Loucy (cell line): ENCODE results near the gene SLC9A2.

Experiments
- H2AFZ ChIP-seq: fragments of 200-600 bp; sonication (generic); 2 replicates; pipeline ENCODE4 v1.6.0; 2016; ENCODE audit warnings: antibody characterized with exemption, mild to moderate bottlenecking, low read length, moderate library complexity
- H3F3A ChIP-seq: fragments of 200-600 bp; 2 replicates; pipeline ENCODE4 v1.6.0; 2016; ENCODE audit warnings: antibody characterized with exemption, low read depth, mild to moderate bottlenecking
- H3K27me3 ChIP-seq: fragments of 200-600 bp; sonication (generic); 2 replicates; pipeline ENCODE4 v1.6.1; 2014; ENCODE audit warnings: low read length, mild to moderate bottlenecking; ENCODE audit not compliant: insufficient read depth, poor library complexity, severe bottlenecking
- H3K36me3 ChIP-seq: fragments of 200-600 bp; sonication (generic); 2 replicates; pipeline ENCODE4 v1.6.1; 2016; ENCODE audit warnings: low read length; ENCODE audit not compliant: insufficient read depth
- H3K4me1 ChIP-seq: fragments of 200-600 bp; sonication (generic); 2 replicates; pipeline ENCODE4 v1.5.1; 2014; ENCODE audit warnings: low read length, mild to moderate bottlenecking; ENCODE audit not compliant: insufficient read depth, poor library complexity, severe bottlenecking
- H3K4me2 ChIP-seq: fragments of 200-600 bp; sonication (generic); 2 replicates; pipeline ENCODE4 v1.6.0; 2014; ENCODE audit warnings: antibody characterized with exemption, low read length, low read depth, mild to moderate bottlenecking; ENCODE audit not compliant: poor library complexity, severe bottlenecking
- H3K4me3 ChIP-seq: fragments of 200-600 bp; sonication (generic); 2 replicates; pipeline ENCODE4 v1.5.1; 2014; ENCODE audit warnings: low read length, mild to moderate bottlenecking, mixed read lengths; ENCODE audit not compliant: poor library complexity, severe bottlenecking
- H3K79me2 ChIP-seq: fragments of 200-600 bp; sonication (generic); 2 replicates; pipeline ENCODE4 v1.6.1; 2014; ENCODE audit warnings: low read length; ENCODE audit not compliant: insufficient read depth
- H3K9ac ChIP-seq: fragments of 200-600 bp; sonication (generic); 2 replicates; pipeline ENCODE4 v1.6.0; 2014; ENCODE audit warnings: mild to moderate bottlenecking, low read depth, low read length, moderate library complexity; ENCODE audit not compliant: poor library complexity, severe bottlenecking
- H3K9me2 ChIP-seq: fragments of 200-600 bp; sonication (generic); replicated peaks from 2 replicates; pipeline ENCODE4 v1.6.1; 2016; ENCODE audit warnings: low read depth, low read length, mixed read lengths
- H3K9me3 ChIP-seq: fragments of 200-600 bp; sonication (generic); 2 replicates; pipeline ENCODE4 v1.6.1; 2014; ENCODE audit warnings: mild to moderate bottlenecking, antibody characterized with exemption, low read length, low read depth; ENCODE audit not compliant: insufficient read depth
- H4K20me1 ChIP-seq: fragments of 200-600 bp; sonication (generic); 2 replicates; pipeline ENCODE4 v1.6.0; 2014; ENCODE audit warnings: antibody characterized with exemption, low read length, mild to moderate bottlenecking; ENCODE audit not compliant: insufficient read depth, poor library complexity, severe bottlenecking
- EZH2phosphoT487 ChIP-seq: fragments of 200-600 bp; IDR thresholded peaks from 2 replicates; pipeline ENCODE4 v1.6.1; 2018; ENCODE audit warnings: antibody characterized with exemption, mild to moderate bottlenecking, moderate library complexity, borderline replicate concordance
- TF ChIP-seq, protein P1 (sequence below): fragments of 200-600 bp; sonication (generic); conservative IDR thresholded peaks from 2 replicates; pipeline ENCODE4 v1.5.1; 2014; ENCODE audit warnings: mild to moderate bottlenecking, antibody characterized with exemption, low read length

Gene SLC9A2

DNA sequence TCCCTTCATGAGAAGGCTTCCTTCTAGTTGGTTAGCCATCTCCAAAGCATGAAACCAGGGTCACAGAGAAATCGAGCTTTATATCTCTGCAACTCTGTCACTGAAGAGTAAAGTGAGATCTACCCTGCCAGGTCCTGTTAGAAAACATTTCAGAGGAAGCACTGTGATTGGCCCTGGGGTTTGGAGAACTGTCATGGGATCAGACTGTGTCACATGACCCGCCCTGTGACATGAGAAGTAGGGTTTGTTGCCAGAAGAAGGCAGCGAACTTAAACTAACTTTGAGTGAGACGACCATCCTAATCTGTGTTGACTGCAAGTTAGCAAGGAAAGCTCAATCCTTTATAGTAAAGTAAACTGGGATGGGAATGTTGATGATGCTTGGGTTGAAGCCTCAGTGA is 55.5 kb downstream of the SLC9A2 start:
- Histone ChIP-seq H3K9ac (no peak overlapping the region), H3K27me3 (no peaks in the 10 kb centered on the region), H3F3A (no peaks in the 10 kb centered on the region), H2AFZ (no peak overlapping the region; the same call in 1 of the 2 replicates), H3K9me2 (no peaks in the 10 kb centered on the region), H3K4me2 (no peak overlapping the region), H3K36me3 (no peaks in the 10 kb centered on the region), H3K9me3 (no peaks in the 10 kb centered on the region), H3K79me2 (no peaks in the 10 kb centered on the region), H3K4me3 (no peak overlapping the region), H3K4me1 (no peaks in the 10 kb centered on the region), H4K20me1 (no peaks in the 10 kb centered on the region)
- TF ChIP-seq, protein P1, sequence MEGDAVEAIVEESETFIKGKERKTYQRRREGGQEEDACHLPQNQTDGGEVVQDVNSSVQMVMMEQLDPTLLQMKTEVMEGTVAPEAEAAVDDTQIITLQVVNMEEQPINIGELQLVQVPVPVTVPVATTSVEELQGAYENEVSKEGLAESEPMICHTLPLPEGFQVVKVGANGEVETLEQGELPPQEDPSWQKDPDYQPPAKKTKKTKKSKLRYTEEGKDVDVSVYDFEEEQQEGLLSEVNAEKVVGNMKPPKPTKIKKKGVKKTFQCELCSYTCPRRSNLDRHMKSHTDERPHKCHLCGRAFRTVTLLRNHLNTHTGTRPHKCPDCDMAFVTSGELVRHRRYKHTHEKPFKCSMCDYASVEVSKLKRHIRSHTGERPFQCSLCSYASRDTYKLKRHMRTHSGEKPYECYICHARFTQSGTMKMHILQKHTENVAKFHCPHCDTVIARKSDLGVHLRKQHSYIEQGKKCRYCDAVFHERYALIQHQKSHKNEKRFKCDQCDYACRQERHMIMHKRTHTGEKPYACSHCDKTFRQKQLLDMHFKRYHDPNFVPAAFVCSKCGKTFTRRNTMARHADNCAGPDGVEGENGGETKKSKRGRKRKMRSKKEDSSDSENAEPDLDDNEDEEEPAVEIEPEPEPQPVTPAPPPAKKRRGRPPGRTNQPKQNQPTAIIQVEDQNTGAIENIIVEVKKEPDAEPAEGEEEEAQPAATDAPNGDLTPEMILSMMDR, result no peak
- no peak for TF ChIP-seq EZH2phosphoT487

DNA sequence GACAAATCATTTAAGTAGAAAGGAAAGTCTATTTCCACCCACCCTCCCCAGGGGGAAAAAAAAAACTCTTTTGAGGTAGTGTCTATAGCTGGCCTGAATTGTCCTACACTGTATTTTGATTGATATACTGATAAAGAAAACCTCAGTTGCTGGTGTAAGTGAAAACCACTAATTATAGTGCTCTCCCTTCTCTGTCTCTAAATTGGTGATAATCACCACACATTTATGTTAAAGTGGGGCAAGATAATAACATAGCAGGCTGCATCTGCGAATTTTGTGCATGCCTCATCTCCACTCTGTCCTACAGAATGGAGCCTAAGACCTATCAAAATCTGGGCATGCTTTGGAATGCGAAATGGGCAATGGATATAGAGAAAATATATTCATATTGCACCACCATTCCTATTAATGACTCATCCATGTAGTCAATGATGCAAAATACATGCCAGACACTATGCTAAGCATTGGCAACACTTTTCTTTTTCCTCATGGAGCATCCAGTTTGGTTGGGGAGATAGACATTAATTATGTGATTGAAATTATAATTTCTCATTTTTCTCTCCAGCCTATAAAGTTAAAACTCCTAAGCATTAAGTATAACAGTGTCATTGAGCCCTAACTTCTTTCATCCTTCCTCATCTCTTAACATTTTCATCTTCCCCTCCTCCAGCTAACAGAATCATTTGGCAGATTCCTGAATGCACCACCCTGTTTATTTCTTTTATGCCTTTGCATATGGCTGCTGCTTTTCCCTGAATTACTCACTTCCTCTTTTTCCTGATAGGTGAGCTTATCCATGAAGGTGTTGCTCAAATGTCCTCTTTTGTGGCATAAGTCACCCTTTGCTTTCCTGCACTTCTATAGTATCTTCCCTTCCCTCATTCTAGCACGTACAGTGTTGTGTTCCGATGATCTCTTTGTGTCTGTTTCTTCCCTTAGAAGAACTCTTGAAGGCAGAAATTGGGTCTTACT is 58.2 kb downstream of the SLC9A2 start:
- Histone ChIP-seq H3K9me3 (no peaks in the 10 kb centered on the region), H3K4me3 (no peak overlapping the region), H3K27me3 (no peaks in the 10 kb centered on the region), H3K4me2 (no peak overlapping the region), H2AFZ (no peak overlapping the region), H3F3A (no peaks in the 10 kb centered on the region), H3K9ac (no peak overlapping the region), H3K36me3 (no peaks in the 10 kb centered on the region), H3K4me1 (no peaks in the 10 kb centered on the region), H3K9me2 (no peaks in the 10 kb centered on the region), H4K20me1 (no peaks in the 10 kb centered on the region), H3K79me2 (no peaks in the 10 kb centered on the region)
- TF ChIP-seq, protein P1, result no peak
- TF ChIP-seq EZH2phosphoT487, result no peak

DNA sequence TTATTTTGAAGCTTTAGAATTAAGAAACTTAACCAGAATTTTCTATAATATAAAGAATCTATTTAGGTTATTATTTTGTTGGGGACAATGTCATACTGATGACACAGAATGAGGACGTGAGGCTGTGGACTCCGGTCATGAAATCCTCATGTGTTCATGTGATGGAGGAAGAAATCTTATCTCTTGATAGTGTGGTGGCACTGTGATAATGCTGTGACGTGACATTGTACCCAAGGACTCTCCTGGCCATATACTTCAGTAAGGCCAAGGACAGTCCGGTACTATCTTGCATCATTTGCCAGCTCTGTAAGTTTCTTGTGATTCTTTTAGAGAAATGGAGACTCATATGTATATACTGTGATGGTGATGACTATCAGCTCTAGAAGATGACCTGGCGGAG is 59.1 kb downstream of the SLC9A2 start:
- no peak overlapping the region for H3K4me3 ChIP-seq
- TF ChIP-seq, protein P1, result no peak
- TF ChIP-seq EZH2phosphoT487, result no peak
- H3K4me1 ChIP-seq, result no peaks in the 10 kb centered on the region
- H3F3A ChIP-seq, result no peaks in the 10 kb centered on the region
- H4K20me1 ChIP-seq, result no peaks in the 10 kb centered on the region
- H3K27me3 ChIP-seq, result no peaks in the 10 kb centered on the region
- no peaks in the 10 kb centered on the region for H3K9me3 ChIP-seq
- H2AFZ ChIP-seq, result no peak overlapping the region
- H3K4me2 ChIP-seq, result no peak overlapping the region
- no peaks in the 10 kb centered on the region for H3K36me3 ChIP-seq
- H3K9ac ChIP-seq, result no peak overlapping the region
- no peaks in the 10 kb centered on the region for H3K79me2 ChIP-seq
- H3K9me2 ChIP-seq, result no peaks in the 10 kb centered on the region
